ENCODE data around the gene OBSL1. TPM values are rescaled to one million over a fixed set of nuclear protein-coding genes. Genes with fewer than 3 reads are reported as not detected.

The OBSL1 gene
- total and polyA plus RNA-seq, 10 of the 15 experiments (the other 5 are each of a cell fraction or from before 2014, with no cell fraction given), result 0.14 to 0.77 TPM; not detected in 8

DNA sequence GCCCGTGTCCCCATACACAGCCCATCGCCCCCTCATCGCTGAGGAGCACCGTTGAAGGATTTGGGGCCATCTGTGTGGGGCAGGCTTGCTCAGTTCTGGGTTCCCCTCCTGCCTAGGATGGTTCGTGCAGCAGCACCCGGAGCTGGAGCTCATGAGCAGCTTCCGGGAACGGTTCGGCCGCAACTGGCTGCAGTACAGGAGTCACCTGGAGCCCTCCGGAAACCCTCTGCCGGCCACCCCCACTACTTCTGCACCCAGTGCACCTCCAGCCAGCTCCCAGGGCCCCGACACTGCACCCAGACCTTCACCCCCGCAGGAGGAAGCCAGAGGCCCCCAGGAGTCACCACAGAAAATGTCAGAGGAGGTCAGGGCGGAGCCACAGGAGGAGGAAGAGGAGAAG lies 36.6 kb upstream of the OBSL1 start:
- Histone ChIP-seq H3K36me3 (ENCODE audit: control insufficient read depth in 2 of 2, insufficient read depth in 2 of 2, low read length in 1 of 2) (peaks cover 6 to 12% of the 10 kb centered on the region in 2 experiments; a peak in 3 of 4 replicates), H3K27me3 (replicated peaks in 1 of 2; ENCODE audit: control insufficient read depth in 2 of 2, insufficient read depth in 2 of 2, low read length in 1 of 2) (no peaks in the 10 kb centered on the region), H2AFZ (ENCODE audit: control insufficient read depth, low read depth, low read length) (no peak overlapping the region), H3K27ac (ENCODE audit: control insufficient read depth, insufficient read depth) (no peak overlapping the region), H3K79me2 (ENCODE audit: control insufficient read depth, insufficient read depth, low read length) (no peaks in the 10 kb centered on the region), H3K4me1 (ENCODE audit: control insufficient read depth, insufficient read depth, low read length) (0 out of 2 replicates have a peak, but pooled peaks cover 4% of the 10 kb centered on the region), H3K9ac (ENCODE audit: control insufficient read depth, insufficient read depth, low read length) (no peak overlapping the region), H4K20me1 (ENCODE audit: control insufficient read depth, insufficient read depth) (no peaks in the 10 kb centered on the region), H3K4me2 (ENCODE audit: control insufficient read depth, insufficient read depth) (no peak overlapping the region), H3K9me3 (replicated peaks; ENCODE audit: control insufficient read depth, insufficient read depth, low read length) (no peaks in the 10 kb centered on the region), H3K4me3 (no peak overlapping the region)
- RAD21 ChIA-PET (ENCODE audit: unreplicated experiment), result interaction anchor here (0.6 kb wide), 1 partner anchor 79 kb away, joined by 3 read pairs; no protein-coding TSS in a partner anchor
- WGBS (ENCODE audit: insufficient coverage, insufficient replicate concordance, low lambda C conversion rate, missing lambda C conversion rate), result 97% methylated on average over 9 of the region's 15 CpGs
- TF ChIP-seq ZNF217 (IDR thresholded peaks at IDR 0.05) (no peak), ZNF592 (IDR thresholded peaks at IDR 0.05) (no peak), CREM (IDR thresholded peaks at IDR 0.05; ENCODE audit: low read depth) (no peak)
- TF ChIP-seq, protein P1, sequence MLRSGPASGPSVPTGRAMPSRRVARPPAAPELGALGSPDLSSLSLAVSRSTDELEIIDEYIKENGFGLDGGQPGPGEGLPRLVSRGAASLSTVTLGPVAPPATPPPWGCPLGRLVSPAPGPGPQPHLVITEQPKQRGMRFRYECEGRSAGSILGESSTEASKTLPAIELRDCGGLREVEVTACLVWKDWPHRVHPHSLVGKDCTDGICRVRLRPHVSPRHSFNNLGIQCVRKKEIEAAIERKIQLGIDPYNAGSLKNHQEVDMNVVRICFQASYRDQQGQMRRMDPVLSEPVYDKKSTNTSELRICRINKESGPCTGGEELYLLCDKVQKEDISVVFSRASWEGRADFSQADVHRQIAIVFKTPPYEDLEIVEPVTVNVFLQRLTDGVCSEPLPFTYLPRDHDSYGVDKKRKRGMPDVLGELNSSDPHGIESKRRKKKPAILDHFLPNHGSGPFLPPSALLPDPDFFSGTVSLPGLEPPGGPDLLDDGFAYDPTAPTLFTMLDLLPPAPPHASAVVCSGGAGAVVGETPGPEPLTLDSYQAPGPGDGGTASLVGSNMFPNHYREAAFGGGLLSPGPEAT (IDR thresholded peaks at IDR 0.05; ENCODE audit: low read depth), result no peak
- TF ChIP-seq, protein P2, sequence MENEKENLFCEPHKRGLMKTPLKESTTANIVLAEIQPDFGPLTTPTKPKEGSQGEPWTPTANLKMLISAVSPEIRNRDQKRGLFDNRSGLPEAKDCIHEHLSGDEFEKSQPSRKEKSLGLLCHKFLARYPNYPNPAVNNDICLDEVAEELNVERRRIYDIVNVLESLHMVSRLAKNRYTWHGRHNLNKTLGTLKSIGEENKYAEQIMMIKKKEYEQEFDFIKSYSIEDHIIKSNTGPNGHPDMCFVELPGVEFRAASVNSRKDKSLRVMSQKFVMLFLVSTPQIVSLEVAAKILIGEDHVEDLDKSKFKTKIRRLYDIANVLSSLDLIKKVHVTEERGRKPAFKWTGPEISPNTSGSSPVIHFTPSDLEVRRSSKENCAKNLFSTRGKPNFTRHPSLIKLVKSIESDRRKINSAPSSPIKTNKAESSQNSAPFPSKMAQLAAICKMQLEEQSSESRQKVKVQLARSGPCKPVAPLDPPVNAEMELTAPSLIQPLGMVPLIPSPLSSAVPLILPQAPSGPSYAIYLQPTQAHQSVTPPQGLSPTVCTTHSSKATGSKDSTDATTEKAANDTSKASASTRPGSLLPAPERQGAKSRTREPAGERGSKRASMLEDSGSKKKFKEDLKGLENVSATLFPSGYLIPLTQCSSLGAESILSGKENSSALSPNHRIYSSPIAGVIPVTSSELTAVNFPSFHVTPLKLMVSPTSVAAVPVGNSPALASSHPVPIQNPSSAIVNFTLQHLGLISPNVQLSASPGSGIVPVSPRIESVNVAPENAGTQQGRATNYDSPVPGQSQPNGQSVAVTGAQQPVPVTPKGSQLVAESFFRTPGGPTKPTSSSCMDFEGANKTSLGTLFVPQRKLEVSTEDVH (IDR thresholded peaks at IDR 0.05; ENCODE audit: low read depth, partially characterized antibody), result no peak
- in situ Hi-C loops (cut with MboI) (no loop called here), intact Hi-C loops (cut with micrococcal nuclease; ENCODE audit: unreplicated experiment) (no loop called here)
- no peak for FAIRE-seq
- SMC1A ChIA-PET (ENCODE audit: uncharacterized antibody, unreplicated experiment), result no interaction called here
- DNase-seq (ENCODE audit: low read depth, low spot score), result no peak
- ATAC-seq, result no peak
- no TSS peak for BruUV-seq (replicated peaks)
- CTCF ChIA-PET, result no interaction called here
- POLR2A ChIA-PET, result no interaction called here
